SIG-M5 treated with dmso at 0.1 percent for 504 hours (cell line): ENCODE data around the gene NLRP6.
A peak's percentile ranks its signal among the peaks of the same experiment; 100 is the strongest.

Experiments used
- DNase-seq: peaks from one replicate; lab custom pipeline; 2025; ENCODE audit not compliant: unreplicated experiment; lab: John Stamatoyannopoulos, UW

The NLRP6 gene

DNA sequence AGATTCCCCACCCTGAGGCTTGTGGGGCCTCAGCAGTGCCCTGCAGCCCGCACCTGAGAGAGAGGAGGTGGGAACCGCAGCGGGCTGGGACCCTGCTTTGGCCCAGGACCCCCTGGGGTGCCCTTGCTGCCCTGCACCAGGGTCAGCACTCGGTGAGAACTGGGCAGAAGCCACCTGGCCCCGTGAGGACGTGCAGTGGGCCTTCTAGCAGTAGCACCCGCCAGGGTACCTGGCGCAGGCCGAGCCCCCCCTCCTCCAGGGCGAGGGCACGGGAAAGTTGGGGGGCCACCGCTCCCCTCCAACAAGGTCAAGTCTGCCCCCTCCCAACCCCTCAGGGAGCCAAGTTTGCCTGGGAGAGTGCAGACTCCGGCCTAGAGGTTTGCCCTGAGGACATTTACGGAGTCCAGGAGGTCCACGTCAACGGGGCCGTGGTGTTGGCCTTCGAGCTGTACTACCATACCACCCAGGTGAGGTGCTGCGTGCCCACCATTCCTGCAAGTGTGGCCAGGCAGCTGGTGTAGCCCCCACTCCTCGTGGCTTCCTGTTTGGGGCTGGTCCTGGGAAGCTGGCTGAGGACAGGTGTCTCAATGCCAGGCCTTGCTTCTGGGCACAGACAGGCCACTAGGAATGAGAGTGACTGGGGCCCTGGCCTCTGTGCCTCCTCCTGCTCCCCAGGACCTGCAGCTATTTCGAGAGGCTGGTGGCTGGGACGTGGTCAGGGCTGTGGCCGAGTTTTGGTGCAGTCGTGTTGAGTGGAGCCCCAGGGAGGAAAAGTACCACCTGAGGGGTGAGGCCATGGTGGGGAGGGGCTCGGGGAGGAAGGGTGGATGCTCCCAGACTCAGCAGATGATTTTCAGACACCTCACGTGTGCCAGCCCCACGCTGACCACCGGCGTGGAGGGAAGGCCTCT, 14.3 kb downstream of the NLRP6 start:
- DNase-seq: no peak

DNA sequence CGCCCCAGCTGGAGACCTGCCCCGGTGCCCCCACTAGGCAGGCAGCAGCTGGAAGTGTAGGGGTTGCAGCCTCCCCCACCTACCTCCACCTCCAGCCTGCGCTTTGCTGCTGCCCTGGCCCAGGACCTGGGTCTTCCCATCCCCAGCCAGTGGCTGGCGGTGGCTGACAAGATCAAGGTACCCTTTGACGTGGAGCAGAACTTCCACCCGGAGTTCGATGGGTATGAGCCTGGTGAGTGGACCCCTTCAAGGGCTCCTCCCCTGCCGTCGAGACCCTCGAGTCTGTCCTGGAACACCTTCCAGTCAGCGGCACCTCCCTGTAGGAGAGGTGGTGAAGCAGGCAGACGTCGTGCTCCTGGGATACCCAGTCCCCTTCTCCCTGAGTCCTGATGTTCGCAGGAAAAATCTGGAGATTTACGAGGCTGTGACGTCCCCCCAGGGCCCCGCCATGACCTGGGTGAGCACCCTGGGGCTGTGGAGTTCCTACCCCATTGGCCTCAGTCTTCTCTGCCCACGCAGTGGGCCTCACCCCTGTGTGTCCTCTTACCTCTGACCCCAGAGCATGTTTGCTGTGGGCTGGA, 15.2 kb downstream of the NLRP6 start:
- no peak for DNase-seq

DNA sequence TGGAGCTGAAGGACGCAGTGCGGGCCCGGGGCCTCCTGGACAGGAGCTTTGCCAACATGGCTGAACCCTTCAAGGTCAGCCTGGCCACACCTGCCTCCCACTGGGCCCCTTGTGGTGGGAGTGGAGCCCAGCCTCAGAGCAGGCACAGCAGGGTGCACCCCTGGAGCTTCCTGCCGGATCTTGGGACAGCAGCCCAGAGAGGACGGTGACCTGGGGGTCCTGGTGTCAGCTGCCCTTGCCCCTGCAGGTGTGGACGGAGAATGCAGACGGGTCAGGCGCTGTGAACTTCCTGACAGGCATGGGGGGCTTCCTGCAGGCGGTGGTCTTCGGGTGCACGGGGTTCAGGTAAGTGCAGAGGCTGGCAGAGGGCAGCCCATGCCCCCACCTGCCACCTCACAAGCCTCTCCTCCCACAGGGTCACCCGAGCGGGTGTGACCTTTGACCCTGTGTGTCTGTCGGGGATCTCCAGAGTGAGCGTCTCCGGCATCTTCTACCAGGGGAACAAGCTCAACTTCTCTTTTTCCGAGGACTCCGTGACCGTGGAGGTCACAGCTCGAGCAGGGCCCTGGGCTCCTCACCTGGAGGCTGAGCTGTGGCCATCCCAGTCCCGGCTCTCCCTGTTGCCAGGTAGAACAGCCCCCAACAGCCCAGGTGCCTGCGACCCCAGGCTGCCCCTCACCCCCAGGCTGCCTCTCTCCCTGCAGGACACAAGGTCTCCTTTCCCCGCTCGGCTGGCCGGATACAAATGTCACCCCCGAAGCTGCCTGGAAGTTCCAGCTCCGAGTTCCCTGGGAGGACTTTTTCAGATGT, 15.8 kb downstream of the NLRP6 start:
- DNase-seq: no peak

DNA sequence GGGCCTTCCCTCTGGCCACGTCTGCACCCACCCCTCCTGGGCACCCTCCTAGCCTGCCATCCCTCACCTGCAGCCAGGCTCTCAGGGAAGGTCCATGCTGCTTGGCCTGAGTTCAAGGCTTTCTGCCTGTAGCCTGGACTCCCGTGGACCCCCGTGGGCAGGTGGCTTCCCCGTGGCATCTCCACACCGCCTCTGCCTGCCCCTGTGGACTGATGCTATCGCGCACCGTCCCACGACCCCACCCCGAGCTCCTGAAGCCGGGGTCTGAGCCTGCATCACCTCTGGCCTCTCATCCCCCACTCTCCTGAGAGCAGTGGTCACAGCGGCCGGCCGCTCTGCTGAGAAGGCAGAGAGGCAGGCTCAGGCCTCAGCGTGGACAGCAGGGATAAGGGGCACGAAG, 16.6 kb downstream of the NLRP6 start:
- no peak for DNase-seq

DNA sequence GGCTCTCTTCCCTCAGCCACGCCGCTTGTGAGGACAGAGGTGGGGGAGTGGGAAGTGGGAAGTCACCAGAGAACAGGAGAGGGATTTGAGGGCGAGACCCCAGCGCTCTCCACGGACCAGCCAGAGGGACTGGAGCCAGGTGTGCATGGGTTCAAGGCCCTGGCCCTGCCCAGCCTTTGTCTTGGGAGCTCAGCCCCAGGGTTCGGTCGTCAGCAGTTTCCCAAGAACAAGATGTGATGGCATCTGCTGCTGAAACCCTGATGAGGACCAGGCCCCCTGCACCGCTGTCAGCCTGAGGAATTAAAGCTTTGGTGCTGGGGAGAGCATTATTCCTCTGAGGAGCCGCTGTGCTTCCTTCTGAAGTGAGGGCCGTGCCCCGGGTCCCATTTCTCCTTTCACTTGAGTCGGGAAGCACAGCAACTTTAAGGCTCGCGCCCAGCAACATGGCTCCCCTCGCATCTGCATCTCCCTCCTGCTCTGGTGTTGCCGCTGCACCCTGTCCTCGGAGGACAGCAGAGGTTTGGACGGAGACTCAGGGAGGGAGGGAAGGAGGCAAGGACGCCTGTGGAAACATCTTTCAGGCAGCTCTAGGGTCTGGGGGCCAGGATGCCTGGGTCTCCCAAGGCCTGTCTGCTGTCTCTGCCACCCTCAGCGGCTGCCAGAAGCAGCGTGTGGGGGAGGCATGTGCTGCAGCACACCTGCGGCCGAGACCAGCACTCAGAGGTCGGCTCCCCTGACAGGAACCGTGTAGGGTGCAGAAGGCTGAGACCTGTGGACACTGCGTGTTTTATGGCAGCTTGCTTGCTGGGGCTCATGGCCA, 17.4 kb downstream of the NLRP6 start:
- no peak for DNase-seq

DNA sequence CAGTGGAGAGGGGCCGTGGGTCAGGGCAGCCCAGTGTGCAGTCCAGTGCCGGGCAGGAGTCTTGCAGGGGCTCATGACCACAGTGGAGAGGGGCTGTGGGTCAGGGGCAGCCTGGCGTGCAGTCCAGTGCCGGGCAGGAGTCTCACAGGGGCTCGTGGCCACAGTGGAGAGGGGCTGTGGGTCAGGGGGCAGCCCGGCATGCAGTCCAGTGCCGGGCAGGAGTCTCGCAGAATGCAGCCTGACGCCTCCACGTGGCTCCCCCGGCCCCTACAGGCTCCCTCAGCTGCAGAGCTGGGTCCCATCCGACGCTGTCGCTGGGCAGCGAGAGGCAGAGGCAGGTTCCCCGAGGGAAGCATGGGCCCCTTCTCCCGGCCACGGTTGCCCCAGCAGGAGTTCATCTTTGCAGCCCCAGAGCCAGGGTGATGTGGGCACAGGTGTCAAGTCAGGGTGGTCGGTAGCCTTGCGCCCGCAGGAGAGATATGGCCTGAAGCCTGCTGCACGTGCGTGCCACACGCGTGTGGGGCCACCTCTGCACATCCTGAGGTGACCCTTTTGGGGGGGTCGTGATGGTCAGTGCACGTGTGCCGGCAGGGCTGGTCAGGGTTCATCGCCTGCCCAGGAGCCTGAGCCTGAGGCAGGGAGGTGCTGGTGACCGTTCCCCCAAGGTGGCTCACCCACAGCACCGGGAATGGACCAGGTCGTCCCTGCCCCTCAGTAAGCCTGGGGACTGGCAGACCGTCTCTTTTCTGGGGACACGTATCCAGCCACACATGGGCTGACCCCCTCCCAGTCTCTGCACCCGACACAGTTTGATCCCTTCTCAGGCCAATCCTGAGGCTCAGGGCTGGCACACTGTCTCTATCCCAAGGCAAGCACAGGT, 18.2 kb downstream of the NLRP6 start:
- no peak for DNase-seq

DNA sequence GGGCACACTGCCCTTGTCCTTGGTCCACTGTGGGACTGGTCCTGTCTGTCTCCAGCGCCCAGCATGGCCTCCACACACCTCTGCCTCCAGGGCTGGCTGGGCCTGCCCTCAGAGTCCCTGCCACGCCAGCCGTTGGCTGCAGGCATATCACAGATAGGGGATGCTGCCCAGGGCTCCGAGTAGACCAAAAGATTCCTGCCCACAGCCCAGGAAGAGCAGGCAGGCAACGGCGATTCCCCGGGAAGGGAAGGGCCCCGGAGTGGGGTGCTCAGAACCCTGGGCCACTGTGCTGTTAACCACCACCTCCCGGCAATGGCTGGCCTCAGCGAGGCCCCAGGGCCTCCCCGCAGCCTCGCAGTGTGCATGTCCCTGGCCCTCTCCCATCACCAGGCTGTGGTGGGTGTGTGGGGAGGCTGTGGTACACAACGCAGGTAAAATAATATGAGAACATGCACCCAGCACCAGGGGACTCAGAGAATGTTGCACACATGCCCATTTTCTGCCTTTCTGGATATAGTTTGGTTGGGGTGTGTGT, 18.9 kb downstream of the NLRP6 start:
- no peak for DNase-seq

DNA sequence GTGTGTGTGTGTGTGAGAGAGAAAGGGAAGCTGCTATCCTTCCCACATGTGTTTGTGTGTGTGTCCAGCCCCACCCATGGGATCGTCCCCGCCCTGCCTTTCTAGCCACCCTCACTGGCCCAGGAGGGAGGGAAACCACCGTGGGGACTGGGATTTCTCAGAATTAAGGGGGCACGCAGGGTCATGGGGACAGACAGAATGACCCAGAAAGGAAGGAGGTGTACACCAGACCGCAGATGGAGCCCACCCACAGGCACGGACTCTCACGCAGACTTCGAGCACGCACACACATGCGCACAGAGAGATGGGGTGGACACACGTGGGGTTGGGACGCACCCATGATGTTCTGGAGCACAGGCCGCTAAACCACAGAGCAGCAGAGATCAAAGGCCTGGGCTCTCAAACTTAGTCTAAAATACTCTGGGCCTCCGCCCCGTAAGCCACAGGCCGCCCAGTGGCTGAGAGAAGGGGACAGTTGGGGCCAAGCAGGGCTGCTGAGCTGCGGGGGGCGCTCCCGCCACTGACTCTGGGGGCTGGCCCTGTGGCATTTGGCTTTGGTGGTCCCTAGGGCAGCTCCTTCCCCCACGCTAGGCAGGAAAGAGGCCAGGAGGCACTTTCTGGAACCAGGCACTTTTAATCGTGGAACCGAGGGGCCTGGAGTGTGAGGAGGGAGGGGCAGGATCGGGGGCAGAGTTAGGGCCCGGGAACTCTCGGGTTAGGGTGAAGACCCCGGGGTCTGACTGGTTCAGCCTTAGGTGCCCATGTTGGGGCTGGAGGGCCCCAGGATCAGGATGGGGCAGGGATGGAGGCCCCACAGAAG, 19.6 kb downstream of the NLRP6 start:
- no peak for DNase-seq

DNA sequence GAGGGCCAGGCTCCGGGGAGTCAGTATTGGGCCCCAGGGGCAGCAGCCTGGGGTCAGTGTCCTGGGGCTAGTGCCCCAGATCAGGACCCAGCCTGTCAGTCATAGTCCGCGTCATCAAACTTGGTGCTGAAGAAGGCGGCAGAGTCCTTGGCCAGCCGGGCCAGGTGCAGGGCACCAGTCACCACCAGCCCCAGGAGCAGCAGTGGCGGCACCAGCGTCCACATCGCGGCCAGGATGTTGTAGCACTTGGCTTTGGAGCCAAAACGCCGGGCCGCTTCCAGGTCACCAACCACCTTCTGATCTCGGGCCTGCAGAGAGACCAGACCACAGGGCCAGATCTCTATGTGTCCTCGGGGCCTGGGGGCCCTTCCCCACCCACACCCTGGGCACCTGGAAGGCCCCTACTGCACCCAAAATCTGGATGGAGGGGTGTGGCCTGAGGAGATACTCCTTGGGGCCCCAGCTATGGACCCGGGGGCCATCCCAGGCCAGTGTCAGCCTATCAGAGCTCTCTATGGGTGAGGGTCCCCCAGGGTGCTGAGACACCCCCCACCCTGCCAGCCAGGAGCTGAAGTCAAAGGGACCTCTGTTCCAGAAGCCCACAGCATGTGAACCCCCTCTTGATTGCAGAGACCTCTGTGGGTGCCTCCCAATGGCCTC, 20.3 kb downstream of the NLRP6 start:
- no peak for DNase-seq

DNA sequence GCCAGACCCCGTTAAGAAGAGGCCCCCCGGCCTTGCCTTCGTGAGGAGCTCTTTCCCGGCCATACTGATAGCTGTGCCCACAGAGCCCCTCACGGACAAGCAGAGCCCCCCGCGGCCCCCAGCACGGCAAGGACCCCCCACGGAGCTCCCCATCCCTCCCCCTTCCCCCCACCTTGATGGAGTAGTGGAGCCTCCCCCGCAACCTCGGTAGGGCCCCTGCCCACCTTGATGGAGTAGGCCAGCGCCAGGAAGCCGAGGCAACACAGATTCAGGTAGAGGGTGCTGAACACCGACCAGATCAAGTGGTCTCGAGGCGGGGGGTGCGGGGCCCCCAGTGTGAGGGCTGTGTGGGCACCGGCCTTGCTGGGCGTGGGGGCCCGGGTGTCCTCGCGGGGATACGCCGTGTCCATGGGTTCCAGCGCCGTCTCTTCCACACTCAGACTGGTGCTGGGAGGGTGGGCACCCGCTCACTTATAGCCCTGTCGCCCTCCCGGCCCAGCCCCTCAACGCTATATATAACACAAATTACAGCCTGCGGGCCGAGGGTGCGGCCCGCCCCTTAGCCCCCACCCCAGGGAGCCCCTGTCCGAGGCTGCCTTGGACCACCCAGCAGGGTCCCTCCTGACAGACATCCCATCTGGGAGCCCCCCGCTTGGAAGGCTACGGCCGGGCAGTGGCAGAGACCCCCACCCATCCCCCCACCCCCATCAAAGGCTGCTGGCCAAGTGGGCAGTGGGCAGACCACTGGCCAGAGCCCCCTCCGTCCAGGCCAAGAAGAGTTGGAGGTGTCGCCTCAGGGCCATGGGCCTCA, 21.1 kb downstream of the NLRP6 start, which contains the start of gene IFITM5:
Gene IFITM5 (minus strand): TSS at position 446 of the 811 bp plus-strand sequence. CDS start 36 bp downstream, at position 410.
- DNase-seq: no peak

DNA sequence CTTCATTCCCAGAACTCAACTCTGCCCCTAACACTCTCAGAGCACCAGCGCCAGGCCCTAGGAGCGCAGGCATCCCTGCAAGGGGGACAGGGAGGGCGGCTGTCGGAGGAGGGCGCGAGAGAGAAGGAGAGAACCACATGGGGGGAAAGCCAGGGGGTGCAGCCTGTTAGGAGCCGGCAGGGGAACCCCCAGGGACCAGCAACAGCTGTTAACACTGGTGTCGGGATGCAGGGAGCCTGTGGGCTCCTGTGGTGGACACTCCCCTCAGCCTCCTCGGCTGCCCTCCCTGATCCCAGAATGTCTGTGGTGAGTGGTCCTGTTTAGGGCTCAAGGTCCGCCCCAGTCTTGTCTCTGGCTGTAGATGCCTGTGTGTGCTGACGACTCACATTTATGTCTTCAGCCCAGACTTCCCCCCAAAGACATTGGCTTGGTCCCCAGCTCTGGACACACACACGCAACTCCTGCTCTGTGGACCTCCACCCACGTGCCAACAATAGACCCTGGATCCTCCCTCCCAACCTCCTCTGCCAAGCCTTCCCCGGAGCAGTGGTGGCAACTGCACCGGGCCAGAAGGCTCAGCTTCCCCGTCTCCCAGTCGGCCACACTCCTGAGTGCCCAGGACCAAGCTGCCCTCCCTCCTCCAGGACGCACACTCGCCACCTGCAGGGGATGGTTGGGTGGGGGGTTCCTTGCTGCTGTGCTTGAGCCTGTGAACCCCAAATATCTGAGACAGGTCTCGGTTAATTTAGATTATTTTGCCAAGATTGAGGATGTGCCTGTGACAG, 21.9 kb downstream of the NLRP6 start:
- no peak for DNase-seq

DNA sequence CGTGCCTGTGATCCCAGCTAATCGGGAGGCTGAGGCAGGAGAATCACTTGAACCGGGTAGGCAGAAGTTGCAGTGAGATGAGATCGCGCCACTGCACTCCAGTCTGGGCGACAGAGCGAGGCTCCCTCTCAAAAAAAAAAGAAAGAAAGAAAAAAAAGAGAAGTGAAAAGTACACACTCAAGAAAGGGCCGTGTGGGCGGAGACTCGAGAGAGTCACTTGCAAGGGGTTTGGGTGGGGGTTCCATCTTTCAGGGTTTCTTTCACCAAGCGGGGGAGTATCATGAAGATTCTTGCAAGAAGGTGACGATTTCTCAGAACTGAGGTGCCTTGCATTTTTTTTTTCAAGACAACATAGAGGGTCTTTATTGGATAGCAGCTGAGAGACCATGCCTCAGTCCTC, 25.2 kb downstream of the NLRP6 start:
- DNase-seq: no peak

DNA sequence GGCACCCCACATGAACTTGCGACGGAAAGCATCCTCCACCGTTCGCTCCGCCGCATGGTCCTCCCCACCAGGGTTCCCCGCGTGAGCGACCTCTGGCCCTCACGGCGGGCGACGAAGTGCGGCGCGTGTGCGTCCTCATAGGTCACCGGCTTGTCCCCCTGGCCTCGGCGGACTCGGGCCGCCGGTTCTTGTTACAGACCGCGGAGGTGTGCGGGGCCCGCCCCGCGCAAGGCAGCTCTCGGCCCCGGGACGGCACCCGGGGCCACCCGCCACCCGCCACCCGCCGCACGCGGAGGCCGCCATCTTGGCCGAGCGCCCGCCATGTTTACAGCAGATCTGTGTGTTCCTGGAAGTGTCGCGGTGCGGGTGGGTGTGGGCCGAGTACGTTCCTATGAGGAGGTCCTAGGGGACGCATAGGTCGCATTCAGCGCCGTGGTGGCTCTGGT, 25.9 kb downstream of the NLRP6 start:
- no peak for DNase-seq

DNA sequence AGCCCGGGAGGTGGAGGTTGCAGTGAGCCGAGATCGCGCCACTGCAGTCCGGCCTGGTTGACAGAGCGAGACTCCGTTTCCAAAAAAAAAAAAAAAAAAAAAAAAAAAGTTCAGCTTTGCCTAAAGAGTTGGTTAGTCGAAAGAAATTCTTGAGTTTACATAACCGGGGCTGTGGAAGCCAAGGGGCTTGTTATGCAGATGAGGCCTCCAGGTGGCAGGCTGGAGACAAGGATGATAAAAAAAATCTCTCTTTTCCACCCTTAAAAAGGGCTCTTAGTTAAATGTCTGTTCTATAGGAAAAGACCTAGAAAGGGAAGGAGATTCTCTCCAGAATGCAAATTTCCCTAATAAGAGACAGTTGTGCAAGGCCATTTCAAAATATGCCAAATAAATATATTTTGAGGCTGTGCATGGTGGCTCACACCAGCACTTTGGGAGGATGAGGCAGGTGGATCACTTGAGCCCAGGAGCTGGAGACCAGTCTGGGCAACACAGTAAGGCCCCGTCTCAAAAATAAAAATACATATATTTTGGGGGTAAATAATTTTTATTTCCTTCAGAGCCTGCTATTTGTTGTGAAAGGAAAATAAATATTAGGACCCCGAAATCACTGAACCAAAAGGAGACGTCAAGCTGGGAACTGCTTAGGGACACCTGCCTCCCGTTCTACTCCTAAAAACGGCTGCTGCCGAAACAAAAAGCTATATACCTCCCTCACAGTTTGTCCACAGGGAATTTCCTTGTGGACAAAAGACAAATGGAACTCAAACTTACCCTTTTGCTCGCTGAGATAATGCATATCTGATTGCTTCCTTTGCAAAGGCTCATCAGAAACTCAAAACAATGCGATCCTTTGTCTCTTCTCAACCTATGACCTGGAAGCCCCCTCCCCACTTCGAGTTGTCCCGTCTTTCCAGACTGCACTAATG, 27.0 kb downstream of the NLRP6 start:
- DNase-seq: peak; percentile 39

DNA sequence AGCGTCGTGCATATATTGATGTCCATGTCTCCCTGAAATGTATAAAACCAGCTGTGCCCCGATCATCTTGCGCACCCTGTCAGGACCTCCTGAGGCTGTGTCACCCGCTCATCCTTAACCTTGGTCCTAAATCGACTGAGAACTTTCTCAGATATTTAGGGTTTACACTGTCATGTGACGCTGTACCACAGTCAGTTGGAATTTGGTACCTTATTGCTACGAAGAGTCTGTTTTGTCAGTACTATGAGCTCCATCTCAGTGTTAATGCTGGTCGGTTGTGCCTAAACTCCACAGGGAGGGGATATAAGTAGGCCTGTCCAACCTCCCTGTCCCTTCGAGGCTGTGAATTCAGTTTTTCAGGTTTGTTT, 27.6 kb downstream of the NLRP6 start:
- no peak for DNase-seq
